HuH-7.5 (cell line): ENCODE measurements around the gene PCDHAC2.

Experiments
- DNase-seq: peaks from one replicate; pipeline ENCODE4 v3.0.0; 2011; ENCODE audit warnings: low spot score

Gene PCDHAC2

GRCh38 chr5:140966293-140967225 is at the start of gene PCDHAC2:
PCDHAC2 (plus strand) TSS chr5:140966476; CDS start chr5:140966767, 291 bp downstream.
- DNase-seq = no peak

- no peak for DNase-seq
Measured at GRCh38 chr5:140923601-140924000, 42.7 kb upstream of the PCDHAC2 start.

- DNase-seq = peak; percentile 17
Measured at GRCh38 chr5:140925806-140926442, 40.4 kb upstream of the PCDHAC2 start, which contains the start of gene PCDHAC1. PCDHAC1 (plus strand) TSS chr5:140926299; CDS start chr5:140926893, 594 bp downstream.

- DNase-seq = peak; percentile 54
Measured at GRCh38 chr5:140926443-140927227, 39.6 kb upstream of the PCDHAC2 start.

- no peak for DNase-seq
Measured at GRCh38 chr5:140927228-140927573, 39.1 kb upstream of the PCDHAC2 start.

- DNase-seq = no peak
Measured at GRCh38 chr5:140934964-140935606, 31.2 kb upstream of the PCDHAC2 start.

- DNase-seq = no peak
Measured at GRCh38 chr5:140946578-140946977, 19.7 kb upstream of the PCDHAC2 start.

GRCh38 chr5:140951636-140952035 is 14.6 kb upstream of the PCDHAC2 start:
- DNase-seq = no peak

- DNase-seq = no peak
Measured at GRCh38 chr5:140953234-140953633, 13.0 kb upstream of the PCDHAC2 start.

- DNase-seq = no peak
Measured at GRCh38 chr5:140962190-140962589, 4.1 kb upstream of the PCDHAC2 start.

- no peak for DNase-seq
Measured at GRCh38 chr5:140964356-140964755, 1.9 kb upstream of the PCDHAC2 start.

GRCh38 chr5:140965905-140966292 is 377 bp upstream of the PCDHAC2 start:
- no peak for DNase-seq

- no peak for DNase-seq
Measured at GRCh38 chr5:140967226-140967893, 1.1 kb downstream of the PCDHAC2 start.

- no peak for DNase-seq
Measured at GRCh38 chr5:140969880-140970279, 3.6 kb downstream of the PCDHAC2 start.

- DNase-seq = no peak
Measured at GRCh38 chr5:140973550-140973949, 7.3 kb downstream of the PCDHAC2 start.

- DNase-seq = no peak
Measured at GRCh38 chr5:140977003-140977402, 10.7 kb downstream of the PCDHAC2 start.

GRCh38 chr5:140978260-140978659 is 12.0 kb downstream of the PCDHAC2 start:
- no peak for DNase-seq

GRCh38 chr5:140978983-140979382 is 12.7 kb downstream of the PCDHAC2 start:
- DNase-seq = no peak

- DNase-seq = no peak
Measured at GRCh38 chr5:140982083-140982716, 15.9 kb downstream of the PCDHAC2 start.

GRCh38 chr5:140986117-140986521 is 19.8 kb downstream of the PCDHAC2 start:
- no peak for DNase-seq

GRCh38 chr5:140988100-140988499 is 21.8 kb downstream of the PCDHAC2 start:
- no peak for DNase-seq
